ENCODE measurements around the gene STK33.

STK33 gene

DNA sequence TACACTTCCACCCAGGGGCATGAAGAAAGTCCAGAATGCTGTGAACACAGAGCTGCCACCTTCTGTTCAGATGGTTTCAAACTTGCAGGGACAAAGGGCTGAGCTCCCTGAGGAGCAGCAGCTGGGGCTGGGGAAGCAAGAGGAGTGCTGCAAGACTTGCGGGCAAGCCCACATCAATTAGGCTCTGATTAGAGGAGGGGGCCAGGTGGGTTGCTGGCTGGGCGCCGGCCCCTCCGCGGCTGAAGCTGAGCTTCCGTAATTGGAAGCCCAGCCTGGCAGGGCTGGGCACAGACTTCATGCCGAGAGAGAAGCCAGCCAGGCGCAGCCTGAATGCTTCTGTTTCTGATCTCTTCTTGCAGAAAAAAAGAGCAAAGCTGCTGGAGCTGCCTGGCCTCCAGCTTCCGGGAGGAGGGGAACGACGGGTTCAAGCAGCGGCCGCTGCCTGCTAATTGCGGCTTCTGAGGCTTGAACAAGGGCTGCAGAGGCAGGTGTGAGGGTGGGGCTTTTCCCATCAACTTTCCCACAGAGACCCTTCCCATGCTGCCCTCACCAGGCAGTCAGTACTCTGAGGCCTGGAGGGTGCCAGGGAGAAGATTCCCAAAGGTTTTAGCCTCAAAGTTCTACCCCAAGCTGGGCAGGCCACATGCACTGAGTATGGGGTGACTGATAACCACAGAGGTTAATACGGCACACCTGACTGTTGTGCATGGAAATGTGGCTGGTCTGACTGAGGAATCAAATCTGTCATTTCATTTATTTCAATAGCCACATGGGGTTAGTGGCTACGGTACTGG is 239.2 kb downstream of the STK33 start:
- DNase-seq (ENCODE audit: low read depth) = no peak

DNA sequence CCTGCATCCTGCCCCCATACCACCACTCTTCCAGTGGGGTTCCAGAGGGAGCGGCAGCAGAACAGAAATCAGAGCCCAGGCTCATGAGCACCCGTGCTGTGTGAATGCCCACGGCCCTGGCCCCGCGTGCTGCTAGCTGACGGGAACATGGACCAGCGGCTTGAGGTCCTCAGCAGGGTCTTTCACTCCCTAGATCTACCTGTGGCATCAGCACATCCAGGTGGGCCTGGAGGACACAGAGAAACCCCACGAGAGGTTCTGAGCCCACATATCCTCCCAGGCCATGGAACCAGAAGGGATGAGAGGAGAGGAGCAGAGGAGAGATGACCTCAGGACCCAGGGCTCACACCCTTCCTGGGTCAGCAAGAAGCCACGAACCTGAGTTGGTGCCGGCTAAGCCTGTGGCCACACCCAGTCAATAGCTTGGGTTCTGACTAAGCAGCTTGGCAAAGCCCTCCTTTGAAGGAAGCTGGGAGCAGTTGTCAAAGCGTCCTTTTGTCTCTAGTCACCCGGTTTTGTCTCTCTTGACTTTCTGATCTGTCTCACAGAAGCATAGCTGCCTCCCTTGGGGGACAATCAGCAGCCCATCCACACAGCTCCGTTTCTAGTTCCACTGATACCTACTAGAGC is 241.0 kb downstream of the STK33 start:
- DNase-seq (ENCODE audit: low read depth) = no peak

DNA sequence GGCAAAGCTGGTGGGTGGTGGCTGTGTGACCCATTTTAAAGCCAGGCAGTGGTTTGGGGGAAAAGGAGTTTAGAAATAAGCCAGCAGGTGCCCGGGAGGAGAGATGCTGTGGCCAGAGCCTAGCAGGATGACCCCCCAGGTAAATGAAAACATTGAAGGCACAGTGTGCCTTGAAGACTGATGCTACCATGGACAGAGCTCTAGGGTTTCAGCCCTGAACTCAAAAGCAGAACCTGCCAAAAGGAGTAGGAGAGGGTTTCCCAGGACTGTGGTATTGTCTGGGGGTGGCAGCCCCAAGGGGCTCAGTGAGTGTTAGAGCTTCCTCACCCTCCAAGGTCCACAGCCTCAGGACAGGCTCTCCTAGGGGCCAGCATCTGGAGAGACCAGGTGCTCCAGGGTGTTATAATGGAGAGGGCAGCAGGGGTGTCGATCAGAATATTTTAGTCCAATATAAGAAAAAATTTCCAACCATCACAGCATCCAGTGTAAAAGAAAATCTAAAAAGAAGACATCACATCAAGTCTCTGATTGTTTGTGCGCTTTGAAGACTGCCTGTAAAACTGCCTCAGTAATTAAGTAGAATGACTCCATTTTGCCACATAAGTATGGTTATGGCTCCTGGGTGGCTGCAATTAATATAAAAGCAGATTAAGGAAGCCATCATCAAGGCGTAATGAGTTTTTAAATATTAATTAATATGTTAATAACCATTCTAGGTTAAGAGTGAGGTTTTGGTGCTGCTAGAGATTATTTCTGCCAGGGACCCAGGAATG is 241.7 kb downstream of the STK33 start:
- no peak for DNase-seq (ENCODE audit: low read depth)

DNA sequence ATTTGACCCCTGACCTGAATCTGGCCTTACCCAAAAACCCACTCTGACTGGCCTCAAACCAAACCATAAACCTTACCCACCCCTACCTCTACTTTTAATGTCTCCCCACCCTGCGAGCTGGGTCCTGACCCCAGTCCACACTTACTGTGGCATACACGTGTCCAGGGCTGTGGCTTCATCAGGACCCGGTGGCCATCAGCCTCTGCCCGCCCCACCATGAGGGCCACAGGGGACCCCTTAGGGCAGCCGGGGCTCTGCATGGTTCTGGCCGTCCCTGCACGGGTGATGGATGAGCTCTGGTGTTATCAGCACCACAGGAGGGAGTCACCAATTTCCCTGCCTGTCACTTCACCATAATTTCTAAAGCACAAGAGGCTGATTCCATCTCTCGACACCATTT is 242.8 kb downstream of the STK33 start:
- DNase-seq (ENCODE audit: low read depth) = no peak

DNA sequence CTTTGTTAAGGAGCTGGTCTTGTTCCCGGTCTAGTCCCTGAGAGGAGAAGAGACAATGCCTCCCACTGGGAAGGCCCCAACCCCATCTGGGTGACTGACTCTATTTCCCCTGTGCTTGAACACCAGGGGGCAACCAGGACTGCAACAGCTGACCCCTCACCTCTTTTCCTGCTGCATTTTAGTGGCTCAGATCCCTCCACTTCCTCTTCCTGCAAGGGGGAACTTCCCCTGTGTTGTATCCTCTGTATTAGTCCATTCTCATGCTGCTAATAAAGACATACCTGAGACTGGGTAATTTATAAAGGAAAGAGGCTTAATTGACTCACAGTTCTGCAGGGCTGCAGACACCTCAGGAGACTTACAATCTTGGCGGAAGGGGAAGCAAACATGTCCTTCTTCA is 246.1 kb downstream of the STK33 start:
- no peak for DNase-seq (ENCODE audit: low read depth)

DNA sequence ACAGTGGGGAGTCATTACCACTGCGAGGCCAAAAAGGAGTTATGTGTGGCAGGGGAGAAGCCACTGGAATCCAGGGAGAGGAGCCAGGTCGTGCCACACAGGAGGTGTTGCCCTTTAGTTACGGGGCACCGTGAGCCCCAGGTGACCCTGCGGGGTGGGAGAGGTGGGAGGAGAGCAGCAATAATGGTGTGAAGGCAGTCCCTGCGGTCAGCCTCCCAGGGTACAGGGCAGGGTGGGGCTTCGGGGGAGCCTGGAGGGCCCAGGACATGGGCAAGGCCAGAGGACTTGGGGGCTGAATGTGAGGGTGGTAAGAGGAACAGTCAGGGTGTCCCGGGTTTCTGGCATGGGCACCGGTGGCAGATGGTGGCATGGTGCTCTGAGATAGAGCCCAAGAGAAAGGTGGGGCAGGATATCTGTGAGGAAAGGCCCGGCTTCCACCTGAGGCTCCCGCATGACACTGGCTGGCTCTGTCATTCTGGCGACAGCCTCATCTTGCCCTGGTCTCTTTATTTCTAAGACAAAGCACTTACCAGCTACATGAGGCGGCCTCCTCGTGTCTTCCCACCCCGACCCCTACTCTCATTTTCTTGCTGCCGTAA is 247.8 kb downstream of the STK33 start:
- no peak for DNase-seq (ENCODE audit: low read depth)

DNA sequence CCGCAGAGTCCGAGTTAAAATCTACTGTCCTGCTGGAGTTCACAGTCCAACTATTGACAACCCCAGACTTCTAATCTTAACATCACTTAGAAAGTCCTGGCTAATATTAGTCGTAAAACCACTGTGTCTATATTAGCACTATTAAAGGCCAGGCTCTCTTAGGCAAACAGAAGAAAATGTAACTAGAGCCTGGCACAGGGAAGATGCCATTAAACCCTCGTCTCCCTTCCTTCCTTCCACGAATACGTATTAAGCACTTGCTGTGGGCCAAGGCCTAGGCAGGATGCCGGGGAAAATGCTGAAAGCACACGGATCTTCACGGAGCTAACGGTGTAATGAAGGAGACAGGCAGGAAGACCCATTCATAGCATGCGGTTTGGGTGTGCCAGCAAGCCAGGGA is 248.8 kb downstream of the STK33 start:
- DNase-seq (ENCODE audit: low read depth) = no peak

DNA sequence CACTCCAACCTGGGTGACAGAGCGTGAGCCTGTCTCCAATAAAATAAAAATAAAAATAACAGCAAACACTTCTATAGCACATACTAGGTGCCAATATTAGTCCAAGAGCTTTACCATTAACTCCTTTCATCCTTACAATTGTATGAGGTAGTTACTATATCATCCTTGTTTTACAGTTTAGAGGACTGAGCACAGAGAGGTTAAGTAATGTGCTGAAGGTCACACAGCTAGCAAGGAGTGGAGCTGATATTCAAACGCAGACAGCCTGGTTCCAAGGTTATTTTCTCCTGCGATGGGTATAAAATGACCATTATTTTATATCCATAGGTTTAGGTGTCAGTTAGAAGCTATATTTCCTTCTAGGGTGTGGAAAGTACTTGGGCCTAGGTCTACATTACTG is 249.7 kb downstream of the STK33 start:
- no peak for DNase-seq (ENCODE audit: low read depth)

DNA sequence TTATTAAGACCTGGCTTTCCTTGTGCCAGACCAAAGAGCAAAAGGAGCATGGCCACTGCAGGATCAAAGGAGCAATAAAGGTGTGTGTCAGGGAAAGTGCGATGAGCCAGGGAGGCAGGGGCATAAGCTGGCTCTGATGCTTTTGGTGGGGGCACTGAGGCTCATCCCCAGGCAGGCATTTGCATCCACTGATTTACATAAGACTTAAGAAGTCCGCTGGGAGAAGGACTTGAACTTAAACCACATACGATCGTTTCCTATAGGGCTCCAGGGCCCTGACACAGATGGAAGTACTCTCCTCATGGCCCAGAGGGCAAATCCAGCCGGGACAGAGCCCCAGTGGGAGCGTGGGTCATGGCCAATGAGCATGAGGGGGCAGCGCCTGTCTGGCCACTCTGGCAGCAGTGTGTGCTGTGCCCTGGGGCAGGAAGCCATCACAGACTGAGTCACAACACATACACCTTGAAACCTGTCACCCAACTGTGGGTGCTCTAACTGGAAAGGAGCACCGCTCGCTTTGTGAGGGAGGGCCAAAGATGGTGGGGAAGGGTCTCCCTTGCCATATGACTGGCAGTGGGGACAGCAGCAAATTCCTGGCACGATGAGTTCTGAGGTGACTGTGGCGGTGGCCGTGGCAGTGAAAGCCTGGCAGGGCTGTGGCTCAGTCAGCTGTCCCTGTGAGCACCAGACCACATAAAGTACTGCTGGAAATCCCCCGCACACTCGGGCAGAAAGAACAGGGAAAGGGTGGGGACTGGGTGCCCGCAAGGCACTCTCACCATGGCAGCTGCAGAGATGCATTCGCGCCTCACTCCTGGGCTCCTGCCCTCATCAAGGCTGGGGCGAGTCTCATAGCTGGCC is 251.0 kb downstream of the STK33 start:
- DNase-seq (ENCODE audit: low read depth) = no peak

DNA sequence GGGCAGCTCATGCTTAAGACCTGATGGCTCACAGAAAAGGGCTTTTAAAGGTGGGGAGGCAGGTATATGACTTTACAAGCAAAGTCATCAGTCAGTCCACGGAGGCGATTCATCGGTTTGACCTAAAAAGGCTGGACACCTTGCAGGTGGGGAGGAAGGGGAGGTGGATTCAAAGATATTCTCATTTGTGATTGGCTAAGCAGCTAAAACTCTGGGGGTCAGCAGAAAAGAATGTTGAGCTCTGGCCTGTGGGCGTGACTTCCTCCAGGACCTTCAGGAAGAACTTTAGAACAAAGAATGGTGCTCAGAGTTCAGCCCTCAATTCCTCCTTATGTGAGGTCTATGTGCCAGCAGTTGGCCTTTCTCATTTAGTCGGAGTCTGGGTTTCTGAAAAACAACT is 252.0 kb downstream of the STK33 start:
- no peak for DNase-seq (ENCODE audit: low read depth)

Data from stimulated activated CD8-positive, alpha-beta memory T cell treated with anti-CD3 and anti-CD28 coated beads, Interleukin-7, amount 100 ng/mL, for 24 hours (primary cell).